Endothelial cell of umbilical vein (primary cell): ENCODE results near the gene CAMSAP3. TPM values are rescaled to one million over a fixed set of nuclear protein-coding genes. Genes with fewer than 3 reads are reported as not detected.

ENCODE experiments used
- BruUV-seq: library from RNA; stranded (reverse); fragments of 400-500 nt; replicated peaks from 2 replicates; lab custom pipeline; 2021; lab: Mats Ljungman, UMichigan
- CTCF ChIA-PET: fragments of 300-600, 350-600 bp; sonication (Branson Sonifier 250); formaldehyde crosslinking; loops from one replicate; lab custom pipeline; 2021; ENCODE audit warnings: antibody characterized with exemption, inconsistent platforms; lab: Charles Lee
- POLR2A ChIA-PET: fragments of 300-600, 350-600 bp; sonication (Branson Sonifier 250); formaldehyde crosslinking; loops from one replicate; lab custom pipeline; 2021; ENCODE audit warnings: antibody characterized with exemption, inconsistent platforms; lab: Charles Lee
- DNase-seq: peaks from one replicate; pipeline ENCODE4 v3.0.0-alpha.2; 2011; ENCODE audit warnings: low read depth, low spot score
- FAIRE-seq: peaks from 2 replicates; lab custom pipeline; 2011; peaks lifted over from hg19 to GRCh38; lab: Jason Lieb, UNC
- H2AFZ ChIP-seq: 2 replicates; pipeline ENCODE4 v1.6.0; 2012; ENCODE audit warnings: low read depth, low read length, control low read depth, inconsistent platforms
- H3K27ac ChIP-seq: 2 replicates; pipeline ENCODE4 v1.5.1; 2011; ENCODE audit warnings: low read depth, mild to moderate bottlenecking, control low read depth, low read length, moderate library complexity; ENCODE audit not compliant: insufficient read depth
- H3K27me3 ChIP-seq, 2 experiments: 2 replicates each; pipeline versions ENCODE4 v1.6.0 to v1.6.1; 2011; ENCODE audit warnings: low read length in 2 of 2, mixed read lengths in 1 of 2; ENCODE audit not compliant: control insufficient read depth in 2 of 2, insufficient read depth in 2 of 2
- H3K36me3 ChIP-seq, 2 experiments: 2 replicates in 1 of 2; 3 replicates in 1 of 2; pipeline ENCODE4 v1.5.1; 2011; ENCODE audit warnings: low read length in 2 of 2, mild to moderate bottlenecking in 1 of 2, moderate library complexity in 1 of 2; ENCODE audit not compliant: control insufficient read depth in 2 of 2, insufficient read depth in 2 of 2; ENCODE audit errors: extremely low read depth in 1 of 2
- H3K4me1 ChIP-seq: 3 replicates; pipeline ENCODE4 v1.5.1; 2011; ENCODE audit warnings: mild to moderate bottlenecking, low read length; ENCODE audit not compliant: control insufficient read depth, insufficient read depth; ENCODE audit errors: extremely low read depth
- H3K4me2 ChIP-seq: 2 replicates; pipeline ENCODE4 v1.6.1; 2011; ENCODE audit warnings: low read length, control low read depth, mixed read lengths; ENCODE audit not compliant: insufficient read depth
- H3K4me3 ChIP-seq, 3 experiments: fragments of 200-600 bp in 1 of 3; sonication (generic), shearing (Covaris generic) in 1 of 3; replicated peaks in 1 of 3; 2 replicates each; pipeline ENCODE4 v1.5.1; 2011 to 2016; ENCODE audit warnings: control low read depth in 3 of 3, low read length in 3 of 3, mild to moderate bottlenecking in 2 of 3, inconsistent platforms in 1 of 3, low read depth in 1 of 3, moderate library complexity in 1 of 3; ENCODE audit not compliant: insufficient read depth in 1 of 3
- H3K79me2 ChIP-seq: 2 replicates; pipeline ENCODE4 v1.6.0; 2012; ENCODE audit warnings: low read length, inconsistent platforms; ENCODE audit not compliant: control insufficient read depth, insufficient read depth
- H3K9ac ChIP-seq: replicated peaks from 2 replicates; pipeline ENCODE3; 2011; ENCODE audit warnings: low read length, control low read depth; ENCODE audit not compliant: insufficient read depth; ENCODE audit errors: extremely low read depth
- H3K9me1 ChIP-seq: replicated peaks from 3 replicates; pipeline ENCODE4 v1.6.0; 2011; ENCODE audit warnings: mild to moderate bottlenecking, low read length; ENCODE audit not compliant: control insufficient read depth, insufficient read depth; ENCODE audit errors: extremely low read depth
- H3K9me3 ChIP-seq: replicated peaks from 2 replicates; pipeline ENCODE4 v1.5.1; 2012; ENCODE audit warnings: low read length, inconsistent platforms; ENCODE audit not compliant: control insufficient read depth, insufficient read depth
- H4K20me1 ChIP-seq: replicated peaks from 2 replicates; pipeline ENCODE3; 2011; ENCODE audit warnings: mild to moderate bottlenecking, low read length; ENCODE audit not compliant: control insufficient read depth, insufficient read depth; ENCODE audit errors: extremely low read depth
- CTCF ChIP-seq, 2 donors: IDR thresholded peaks; 1 replicate in 1 of 2; 2 replicates in 1 of 2; pipeline ENCODE4 v1.5.1; 2011; ENCODE audit warnings: low read length in 2 of 2, mild to moderate bottlenecking in 2 of 2, moderate library complexity in 2 of 2, control low read depth in 1 of 2, inconsistent platforms in 1 of 2, low read depth in 1 of 2; ENCODE audit not compliant: insufficient read depth in 1 of 2; ENCODE audit errors: extremely low read depth in 1 of 2
- EZH2 ChIP-seq: IDR thresholded peaks from 2 replicates; pipeline ENCODE4 v1.6.1; 2012; ENCODE audit warnings: borderline replicate concordance, low read depth, mild to moderate bottlenecking, moderate library complexity, low read length, inconsistent platforms; ENCODE audit not compliant: severe bottlenecking
- FOS ChIP-seq: IDR thresholded peaks from 2 replicates; pipeline ENCODE4 v1.6.1; 2011; ENCODE audit warnings: mild to moderate bottlenecking, low read length, moderate library complexity, borderline replicate concordance; ENCODE audit not compliant: insufficient read depth
- GATA2 ChIP-seq: IDR thresholded peaks from 2 replicates; pipeline ENCODE4 v1.7.0; 2011; ENCODE audit warnings: low read depth, mild to moderate bottlenecking, moderate library complexity, mixed read lengths, low read length; ENCODE audit not compliant: insufficient read length, insufficient read depth
- JUN ChIP-seq: IDR thresholded peaks from 2 replicates; pipeline ENCODE4 v1.6.1; 2011; ENCODE audit warnings: borderline replicate concordance, low read depth; ENCODE audit not compliant: insufficient read length, insufficient read depth
- MYC ChIP-seq: IDR thresholded peaks from one replicate; pipeline ENCODE4 v1.6.1; 2011; ENCODE audit warnings: mild to moderate bottlenecking, low read depth, low read length
- POLR2A ChIP-seq: IDR thresholded peaks from 2 replicates; pipeline ENCODE4 v1.6.1; 2012; ENCODE audit warnings: low read depth, mild to moderate bottlenecking, control low read depth, low read length
- POLR2AphosphoS5 ChIP-seq: IDR thresholded peaks from 2 replicates; pipeline ENCODE4 v1.6.1; 2012; ENCODE audit warnings: low read depth, mild to moderate bottlenecking, control low read depth, low read length, moderate library complexity; ENCODE audit not compliant: insufficient read depth
- dilution Hi-C: fragments of 300-500 bp; cut with MboI; formaldehyde crosslinking; loops from one replicate; pipeline ENCODE4 v1.15.0; 2019; ENCODE audit warnings: low sequenced_read_pairs; ENCODE audit not compliant: extremely low pct_ligation_motif_present
- intact Hi-C: fragments of 100-400 bp; cut with micrococcal nuclease; formaldehyde crosslinking; loops from one replicate; pipeline ENCODE4 v1.10.0; 2022
- polyA plus RNA-seq, 4 experiments: library from polyadenylated mRNA; depleted of rRNA in 3 of 4; stranded (reverse) in 3 of 4; unstranded in 1 of 4; fragments of >200 nt; gene quantifications; 2 replicates each; pipeline versions ENCODE4 v1.2.1 to v1.2.3, GENCODE V29; 2011 to 2012; ENCODE audit warnings: missing spikeins in 1 of 4
- total RNA-seq: library from RNA; stranded (reverse); gene quantifications from 2 replicates; pipeline ENCODE4 v1.2.3, GENCODE V29; 2021
- TF ChIP-seq, protein P1 (sequence below): IDR thresholded peaks from 2 replicates; pipeline ENCODE4 v1.6.1; 2011; ENCODE audit not compliant: insufficient read depth, insufficient read length

The CAMSAP3 gene
- total and polyA plus RNA-seq, 2 donors (not counting 3 experiments of a cell fraction or from before 2014, with no cell fraction given), result 0.11 to 0.22 TPM

- Histone ChIP-seq H3K9me1 (no peaks in the 10 kb centered on the region), H3K27ac (peak overlapping the region; percentile 58), H2AFZ (peak overlapping the region; percentile 44), H3K4me1 (peaks cover 7% of the 10 kb centered on the region), H3K27me3 (no peaks in the 10 kb centered on the region), H3K79me2 (no peaks in the 10 kb centered on the region), H3K4me2 (peak overlapping the region; percentile 32), H3K4me3 (peak overlapping the region; percentile 42 to 62 (median 61)), H3K9ac (peak overlapping the region; percentile 49), H3K36me3 (no peaks in the 10 kb centered on the region), H4K20me1 (no peaks in the 10 kb centered on the region), H3K9me3 (no peaks in the 10 kb centered on the region)
- CTCF ChIA-PET, result interaction anchor here (0.8 to 1.3 kb wide), 4 partner anchors 8 to 232 kb away, joined by 3 to 4 read pairs (median 3); partner anchors contain the start of genes PET100, TRAPPC5 and XAB2
- POLR2A ChIA-PET, result no interaction called here
- DNase-seq (peak; percentile 22), FAIRE-seq (peak; percentile 69)
- dilution Hi-C loops, result no loop called here
- TF ChIP-seq POLR2AphosphoS5, result peak; percentile 11
- TF ChIP-seq POLR2A, result no peak
- no peak for TF ChIP-seq EZH2
- intact Hi-C loops, result loop anchor here (1.0 kb wide), 1 partner anchor 8 kb away; the partner anchor contains the start of genes PET100 and XAB2
- TSS peak; percentile 38 for BruUV-seq
Observed at GRCh38 chr19:7637374-7638256, 42.0 kb downstream of the CAMSAP3 start.

DNA sequence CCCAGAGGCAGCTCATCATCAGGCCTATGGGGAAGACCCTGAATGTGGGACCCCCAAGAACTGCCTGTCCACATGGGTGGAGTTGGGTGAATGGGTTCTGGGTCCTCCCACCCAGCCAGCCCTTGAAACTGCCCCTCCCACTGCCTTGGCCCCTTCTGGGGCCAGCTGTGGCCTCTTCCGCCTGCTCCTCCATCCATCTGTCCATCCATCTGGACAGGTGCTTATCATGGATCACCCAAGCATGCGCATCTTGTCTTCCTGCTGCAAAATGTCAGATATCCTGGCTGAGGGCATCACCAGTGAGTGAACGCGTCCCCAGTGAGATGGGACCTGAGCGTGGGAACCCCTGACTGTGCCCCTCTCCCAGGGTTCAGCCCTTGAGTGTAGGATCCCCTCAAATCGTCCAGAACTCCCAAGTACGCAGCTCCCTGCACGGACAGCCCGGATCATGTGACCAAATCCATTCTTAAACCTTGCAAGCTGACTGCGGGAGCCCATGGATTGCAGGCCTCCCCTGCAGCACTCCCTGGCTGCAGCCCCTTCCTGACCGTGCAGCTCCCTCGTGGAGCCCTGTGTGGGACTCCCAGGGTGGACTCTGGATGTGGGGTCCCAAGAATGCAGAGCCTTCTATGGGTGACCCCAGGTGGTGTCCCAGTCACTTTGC, 43.3 kb downstream of the CAMSAP3 start:
- intact Hi-C loops, result no loop called here
- ChIA-PET POLR2A (no interaction called here), CTCF (interaction anchor here (1.3 kb wide), 1 partner anchor 9 kb away, joined by 4 read pairs; the partner anchor contains the start of genes PET100 and XAB2)
- Histone ChIP-seq H3K4me1 (peaks cover 7% of the 10 kb centered on the region), H3K27me3 (no peaks in the 10 kb centered on the region), H3K9me3 (no peaks in the 10 kb centered on the region), H3K79me2 (no peaks in the 10 kb centered on the region), H3K4me3 (no peak overlapping the region), H3K36me3 (no peaks in the 10 kb centered on the region), H2AFZ (no peak overlapping the region), H4K20me1 (no peaks in the 10 kb centered on the region), H3K9ac (no peak overlapping the region), H3K27ac (no peak overlapping the region), H3K9me1 (no peaks in the 10 kb centered on the region), H3K4me2 (no peak overlapping the region)
- DNase-seq, result no peak
- dilution Hi-C loops, result no loop called here
- BruUV-seq, result no TSS peak
- FAIRE-seq, result no peak
- no peak for TF ChIP-seq EZH2
- TF ChIP-seq JUN, result no peak
- TF ChIP-seq POLR2A, result no peak
- no peak for TF ChIP-seq MYC
- TF ChIP-seq FOS, result no peak
- no peak for TF ChIP-seq POLR2AphosphoS5
- TF ChIP-seq CTCF (IDR thresholded peaks at IDR 0.05; ENCODE audit: extremely low read depth in 1 of 2, insufficient read depth in 1 of 2, low read depth in 1 of 2, low read length in 2 of 2), result no peak
- TF ChIP-seq GATA2, result no peak
- TF ChIP-seq, protein P1, sequence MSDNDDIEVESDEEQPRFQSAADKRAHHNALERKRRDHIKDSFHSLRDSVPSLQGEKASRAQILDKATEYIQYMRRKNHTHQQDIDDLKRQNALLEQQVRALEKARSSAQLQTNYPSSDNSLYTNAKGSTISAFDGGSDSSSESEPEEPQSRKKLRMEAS, result no peak
